Measurements from ENCODE around the gene SMARCA4.
"Not testable (repeated sequence)": the region's sequence is repeated elsewhere in the genome, so short reads cannot be mapped to it uniquely, and the experiment has no call there.

Gene SMARCA4

GRCh38 chr19:10935371-10936059, 25.3 kb upstream of the SMARCA4 start:
- H3K27ac ChIP-seq, result no peak overlapping the region
- TF ChIP-seq ZFX (IDR thresholded peaks at IDR 0.05) (no peak), CTCF (conservative IDR thresholded peaks at IDR 0.05) (no peak)

- no peak for TF ChIP-seq ZFX (IDR thresholded peaks at IDR 0.05)
- TF ChIP-seq CTCF (conservative IDR thresholded peaks at IDR 0.05), result peak; percentile 85
- peak overlapping the region; percentile 18 for H3K27ac ChIP-seq
Measured at GRCh38 chr19:10936661-10937084, 24.2 kb upstream of the SMARCA4 start.

GRCh38 chr19:10941649-10942048, 19.2 kb upstream of the SMARCA4 start:
- not testable (repeated sequence) for H3K27ac ChIP-seq

GRCh38 chr19:10943412-10943811, 17.4 kb upstream of the SMARCA4 start:
- H3K27ac ChIP-seq, result not testable (repeated sequence)

GRCh38 chr19:10945264-10945663, 15.6 kb upstream of the SMARCA4 start:
- no peak for TF ChIP-seq ZFX (IDR thresholded peaks at IDR 0.05)
- TF ChIP-seq CTCF (conservative IDR thresholded peaks at IDR 0.05), result no peak
- no peak overlapping the region for H3K27ac ChIP-seq

- TF ChIP-seq CTCF (conservative IDR thresholded peaks at IDR 0.05) (no peak), ZFX (IDR thresholded peaks at IDR 0.05) (no peak)
- no peak overlapping the region for H3K27ac ChIP-seq
Measured at GRCh38 chr19:10946958-10947657, 13.7 kb upstream of the SMARCA4 start.

- TF ChIP-seq ZFX (IDR thresholded peaks at IDR 0.05), result no peak
- no peak for TF ChIP-seq CTCF (conservative IDR thresholded peaks at IDR 0.05)
- H3K27ac ChIP-seq, result peak overlapping the region; percentile 45
Measured at GRCh38 chr19:10952809-10953208, 8.0 kb upstream of the SMARCA4 start.

GRCh38 chr19:10959277-10959968, 1.4 kb upstream of the SMARCA4 start:
- H3K27ac ChIP-seq, result peak overlapping the region; percentile 87

Data from C4-2B (cell line).